ENCODE results near the gene DIRAS1. TPM values are rescaled to one million over a fixed set of nuclear protein-coding genes. Genes with fewer than 3 reads are reported as not detected.

The DIRAS1 gene
- total and polyA plus RNA-seq, 2 donors (not counting 3 experiments of a cell fraction or from before 2014, with no cell fraction given), result 0.09 to 0.17 TPM

DNA sequence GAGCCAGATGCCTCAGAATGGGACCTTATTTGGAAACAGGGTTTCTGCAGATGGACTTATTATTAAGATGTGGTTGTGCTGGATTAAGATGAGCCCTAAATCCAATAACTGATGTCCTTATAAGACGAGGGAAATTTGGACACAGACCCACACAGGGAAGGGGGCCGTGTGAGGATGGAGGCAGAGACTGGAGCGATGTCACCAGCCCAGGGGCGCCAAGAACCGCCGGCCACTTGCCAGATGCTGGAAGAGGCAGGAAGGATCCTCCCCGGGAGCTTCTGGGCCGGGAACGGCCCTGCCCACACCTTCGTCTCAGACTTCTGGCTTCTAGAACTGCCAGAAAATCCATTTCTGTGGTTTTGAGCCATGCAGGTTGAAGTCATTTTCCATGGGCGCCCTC is 45.3 kb downstream of the DIRAS1 start:
- TF ChIP-seq, protein P1, sequence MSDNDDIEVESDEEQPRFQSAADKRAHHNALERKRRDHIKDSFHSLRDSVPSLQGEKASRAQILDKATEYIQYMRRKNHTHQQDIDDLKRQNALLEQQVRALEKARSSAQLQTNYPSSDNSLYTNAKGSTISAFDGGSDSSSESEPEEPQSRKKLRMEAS (IDR thresholded peaks at IDR 0.05; ENCODE audit: insufficient read depth, insufficient read length), result no peak
- TF ChIP-seq EZH2 (IDR thresholded peaks at IDR 0.05; ENCODE audit: borderline replicate concordance, low read depth, low read length, severe bottlenecking) (no peak), GATA2 (IDR thresholded peaks at IDR 0.05; ENCODE audit: insufficient read depth, insufficient read length, low read depth, low read length) (no peak), JUN (IDR thresholded peaks at IDR 0.05; ENCODE audit: borderline replicate concordance, insufficient read depth, insufficient read length, low read depth) (no peak), MYC (IDR thresholded peaks at IDR 0.05; ENCODE audit: low read depth, low read length) (no peak), POLR2A (IDR thresholded peaks at IDR 0.05; ENCODE audit: low read depth, low read length) (no peak), POLR2AphosphoS5 (IDR thresholded peaks at IDR 0.05; ENCODE audit: insufficient read depth, low read depth, low read length) (no peak), FOS (IDR thresholded peaks at IDR 0.05; ENCODE audit: borderline replicate concordance, insufficient read depth, low read length) (no peak)
- TF ChIP-seq, protein P2, sequence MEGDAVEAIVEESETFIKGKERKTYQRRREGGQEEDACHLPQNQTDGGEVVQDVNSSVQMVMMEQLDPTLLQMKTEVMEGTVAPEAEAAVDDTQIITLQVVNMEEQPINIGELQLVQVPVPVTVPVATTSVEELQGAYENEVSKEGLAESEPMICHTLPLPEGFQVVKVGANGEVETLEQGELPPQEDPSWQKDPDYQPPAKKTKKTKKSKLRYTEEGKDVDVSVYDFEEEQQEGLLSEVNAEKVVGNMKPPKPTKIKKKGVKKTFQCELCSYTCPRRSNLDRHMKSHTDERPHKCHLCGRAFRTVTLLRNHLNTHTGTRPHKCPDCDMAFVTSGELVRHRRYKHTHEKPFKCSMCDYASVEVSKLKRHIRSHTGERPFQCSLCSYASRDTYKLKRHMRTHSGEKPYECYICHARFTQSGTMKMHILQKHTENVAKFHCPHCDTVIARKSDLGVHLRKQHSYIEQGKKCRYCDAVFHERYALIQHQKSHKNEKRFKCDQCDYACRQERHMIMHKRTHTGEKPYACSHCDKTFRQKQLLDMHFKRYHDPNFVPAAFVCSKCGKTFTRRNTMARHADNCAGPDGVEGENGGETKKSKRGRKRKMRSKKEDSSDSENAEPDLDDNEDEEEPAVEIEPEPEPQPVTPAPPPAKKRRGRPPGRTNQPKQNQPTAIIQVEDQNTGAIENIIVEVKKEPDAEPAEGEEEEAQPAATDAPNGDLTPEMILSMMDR (IDR thresholded peaks at IDR 0.05; ENCODE audit: extremely low read depth in 1 of 2, insufficient read depth in 1 of 2, low read depth in 1 of 2, low read length in 2 of 2), result no peak

More for the DNA sequence above, 45.3 kb downstream of the DIRAS1 start:
- no peak overlapping the region for H3K4me3 ChIP-seq (replicated peaks in 1 of 3; ENCODE audit: insufficient read depth in 1 of 3, low read depth in 1 of 3, low read length in 3 of 3)
- H3K4me1 ChIP-seq (ENCODE audit: control insufficient read depth, extremely low read depth, insufficient read depth, low read length), result no peaks in the 10 kb centered on the region
- no peak overlapping the region for H3K4me2 ChIP-seq (ENCODE audit: insufficient read depth, low read length)
- no peaks in the 10 kb centered on the region for H3K9me1 ChIP-seq (replicated peaks; ENCODE audit: control insufficient read depth, extremely low read depth, insufficient read depth, low read length)
- no peaks in the 10 kb centered on the region for H3K27me3 ChIP-seq (ENCODE audit: control insufficient read depth in 2 of 2, insufficient read depth in 2 of 2, low read length in 2 of 2)
- H3K9me3 ChIP-seq (replicated peaks; ENCODE audit: control insufficient read depth, insufficient read depth, low read length), result no peaks in the 10 kb centered on the region
- BruUV-seq (replicated peaks), result no TSS peak
- dilution Hi-C loops (cut with MboI; ENCODE audit: extremely low pct_ligation_motif_present, low sequenced_read_pairs), result no loop called here
- ChIA-PET POLR2A (no interaction called here), CTCF (interaction anchor here (0.7 kb wide), 1 partner anchor 17 kb away, joined by 4 read pairs; no protein-coding TSS in a partner anchor)
- H3K27ac ChIP-seq (ENCODE audit: insufficient read depth, low read depth, low read length), result no peak overlapping the region
- H3K36me3 ChIP-seq (ENCODE audit: control insufficient read depth in 2 of 2, extremely low read depth in 1 of 2, insufficient read depth in 2 of 2, low read length in 2 of 2), result no peaks in the 10 kb centered on the region
- no peak overlapping the region for H3K9ac ChIP-seq (replicated peaks; ENCODE audit: extremely low read depth, insufficient read depth, low read length)
- H4K20me1 ChIP-seq (replicated peaks; ENCODE audit: control insufficient read depth, extremely low read depth, insufficient read depth, low read length), result no peaks in the 10 kb centered on the region
- no peak for FAIRE-seq
- no peak for DNase-seq (ENCODE audit: low read depth, low spot score)
- H3K79me2 ChIP-seq (ENCODE audit: control insufficient read depth, insufficient read depth, low read length), result no peaks in the 10 kb centered on the region
- no peak overlapping the region for H2AFZ ChIP-seq (ENCODE audit: low read depth, low read length)
- intact Hi-C loops (cut with micrococcal nuclease), result no loop called here
